Measurements from ENCODE around the gene SSH2.

- TF ChIP-seq EZH2 (IDR thresholded peaks at IDR 0.05; ENCODE audit: insufficient read depth, poor library complexity, severe bottlenecking) (no peak), EZH2phosphoT487 (IDR thresholded peaks at IDR 0.05; ENCODE audit: insufficient read depth, low read depth) (no peak)
Measured at GRCh38 chr17:29627951-29628350, 302.1 kb downstream of the SSH2 start.

Measured in GM23248 (cell line).